H1 (cell line): ENCODE results near the gene DCLK1. TPM values are rescaled to one million over a fixed set of nuclear protein-coding genes. Genes with fewer than 3 reads are reported as not detected.

Source experiments
- EZH2 ChIP-seq: fragments of 200-600 bp; sonication (generic); IDR thresholded peaks from 2 replicates; pipeline ENCODE4 v1.7.1; 2012; ENCODE audit warnings: low read depth, mild to moderate bottlenecking, moderate library complexity, low read length, inconsistent platforms; ENCODE audit not compliant: severe bottlenecking
- polyA plus RNA-seq, 7 experiments: library from polyadenylated mRNA; depleted of rRNA in 3 of 7; stranded (reverse) in 5 of 7; unstranded in 2 of 7; fragments of >200 nt in 5 of 7; fragments of 200-250 nt in 2 of 7; gene quantifications; 1 replicate in 5 of 7; 2 replicates in 1 of 7; 4 replicates in 1 of 7; pipeline versions ENCODE4 v1.2.1 to v1.2.3, GENCODE V29; 2011 to 2013; ENCODE audit warnings: missing spikeins in 2 of 7, mixed read lengths in 2 of 7
- total RNA-seq: library from RNA; stranded (reverse); fragmentation: NEBNext Ultra II Directional; extraction: Animal tissue kit (Norgen Biotek cat#: 25700); gene quantifications from 2 replicates; pipeline ENCODE4 v1.2.1, GENCODE V29; 2021
- TF ChIP-seq, protein P1 (sequence below): fragments of 300-600 bp; sonication (generic); IDR thresholded peaks from 2 replicates; pipeline ENCODE4 v1.7.1; 2012; ENCODE audit warnings: low read length, moderate library complexity, mild to moderate bottlenecking, inconsistent platforms; ENCODE audit not compliant: insufficient replicate concordance

Gene DCLK1
- total and polyA plus RNA-seq, 2 of the 8 experiments (the other 6 are each of a cell fraction or from before 2014, with no cell fraction given) = 22.8 to 41.0 TPM

DNA sequence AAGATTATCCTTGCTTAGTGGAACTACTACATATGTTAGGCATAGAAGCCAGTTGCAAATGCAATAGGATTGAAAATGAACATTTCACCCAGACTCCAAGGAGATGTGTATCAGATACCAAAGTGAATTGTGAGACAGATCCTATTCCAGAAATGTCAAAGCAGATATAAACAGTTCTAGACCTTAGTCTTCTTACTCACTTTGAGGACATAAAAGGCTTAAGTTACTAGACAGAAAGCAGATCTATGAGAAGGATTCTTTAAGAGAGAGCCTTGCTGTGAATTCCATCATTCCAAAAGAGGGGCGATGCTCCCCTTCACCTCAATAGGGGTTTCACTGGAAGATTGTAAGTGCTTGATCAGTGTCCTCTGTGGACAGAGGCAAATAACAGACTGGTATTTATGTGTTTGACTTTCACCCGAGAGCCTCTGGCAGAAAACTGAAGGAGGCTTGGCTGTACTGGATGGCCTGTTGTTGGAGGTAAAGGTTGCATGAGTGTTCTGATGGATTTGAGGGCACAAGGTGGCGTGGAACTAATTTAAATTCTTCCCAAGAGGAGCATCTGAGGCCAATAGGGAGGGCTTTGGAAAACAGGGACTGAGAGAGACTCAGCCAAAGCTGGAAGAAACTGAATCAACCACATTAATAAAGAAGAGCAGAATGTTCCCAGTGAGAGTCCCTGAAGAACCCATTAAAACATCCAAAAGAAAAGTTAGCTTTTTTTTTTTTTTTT lies 194.8 kb downstream of the DCLK1 start (continued):
- TF ChIP-seq, protein P1, sequence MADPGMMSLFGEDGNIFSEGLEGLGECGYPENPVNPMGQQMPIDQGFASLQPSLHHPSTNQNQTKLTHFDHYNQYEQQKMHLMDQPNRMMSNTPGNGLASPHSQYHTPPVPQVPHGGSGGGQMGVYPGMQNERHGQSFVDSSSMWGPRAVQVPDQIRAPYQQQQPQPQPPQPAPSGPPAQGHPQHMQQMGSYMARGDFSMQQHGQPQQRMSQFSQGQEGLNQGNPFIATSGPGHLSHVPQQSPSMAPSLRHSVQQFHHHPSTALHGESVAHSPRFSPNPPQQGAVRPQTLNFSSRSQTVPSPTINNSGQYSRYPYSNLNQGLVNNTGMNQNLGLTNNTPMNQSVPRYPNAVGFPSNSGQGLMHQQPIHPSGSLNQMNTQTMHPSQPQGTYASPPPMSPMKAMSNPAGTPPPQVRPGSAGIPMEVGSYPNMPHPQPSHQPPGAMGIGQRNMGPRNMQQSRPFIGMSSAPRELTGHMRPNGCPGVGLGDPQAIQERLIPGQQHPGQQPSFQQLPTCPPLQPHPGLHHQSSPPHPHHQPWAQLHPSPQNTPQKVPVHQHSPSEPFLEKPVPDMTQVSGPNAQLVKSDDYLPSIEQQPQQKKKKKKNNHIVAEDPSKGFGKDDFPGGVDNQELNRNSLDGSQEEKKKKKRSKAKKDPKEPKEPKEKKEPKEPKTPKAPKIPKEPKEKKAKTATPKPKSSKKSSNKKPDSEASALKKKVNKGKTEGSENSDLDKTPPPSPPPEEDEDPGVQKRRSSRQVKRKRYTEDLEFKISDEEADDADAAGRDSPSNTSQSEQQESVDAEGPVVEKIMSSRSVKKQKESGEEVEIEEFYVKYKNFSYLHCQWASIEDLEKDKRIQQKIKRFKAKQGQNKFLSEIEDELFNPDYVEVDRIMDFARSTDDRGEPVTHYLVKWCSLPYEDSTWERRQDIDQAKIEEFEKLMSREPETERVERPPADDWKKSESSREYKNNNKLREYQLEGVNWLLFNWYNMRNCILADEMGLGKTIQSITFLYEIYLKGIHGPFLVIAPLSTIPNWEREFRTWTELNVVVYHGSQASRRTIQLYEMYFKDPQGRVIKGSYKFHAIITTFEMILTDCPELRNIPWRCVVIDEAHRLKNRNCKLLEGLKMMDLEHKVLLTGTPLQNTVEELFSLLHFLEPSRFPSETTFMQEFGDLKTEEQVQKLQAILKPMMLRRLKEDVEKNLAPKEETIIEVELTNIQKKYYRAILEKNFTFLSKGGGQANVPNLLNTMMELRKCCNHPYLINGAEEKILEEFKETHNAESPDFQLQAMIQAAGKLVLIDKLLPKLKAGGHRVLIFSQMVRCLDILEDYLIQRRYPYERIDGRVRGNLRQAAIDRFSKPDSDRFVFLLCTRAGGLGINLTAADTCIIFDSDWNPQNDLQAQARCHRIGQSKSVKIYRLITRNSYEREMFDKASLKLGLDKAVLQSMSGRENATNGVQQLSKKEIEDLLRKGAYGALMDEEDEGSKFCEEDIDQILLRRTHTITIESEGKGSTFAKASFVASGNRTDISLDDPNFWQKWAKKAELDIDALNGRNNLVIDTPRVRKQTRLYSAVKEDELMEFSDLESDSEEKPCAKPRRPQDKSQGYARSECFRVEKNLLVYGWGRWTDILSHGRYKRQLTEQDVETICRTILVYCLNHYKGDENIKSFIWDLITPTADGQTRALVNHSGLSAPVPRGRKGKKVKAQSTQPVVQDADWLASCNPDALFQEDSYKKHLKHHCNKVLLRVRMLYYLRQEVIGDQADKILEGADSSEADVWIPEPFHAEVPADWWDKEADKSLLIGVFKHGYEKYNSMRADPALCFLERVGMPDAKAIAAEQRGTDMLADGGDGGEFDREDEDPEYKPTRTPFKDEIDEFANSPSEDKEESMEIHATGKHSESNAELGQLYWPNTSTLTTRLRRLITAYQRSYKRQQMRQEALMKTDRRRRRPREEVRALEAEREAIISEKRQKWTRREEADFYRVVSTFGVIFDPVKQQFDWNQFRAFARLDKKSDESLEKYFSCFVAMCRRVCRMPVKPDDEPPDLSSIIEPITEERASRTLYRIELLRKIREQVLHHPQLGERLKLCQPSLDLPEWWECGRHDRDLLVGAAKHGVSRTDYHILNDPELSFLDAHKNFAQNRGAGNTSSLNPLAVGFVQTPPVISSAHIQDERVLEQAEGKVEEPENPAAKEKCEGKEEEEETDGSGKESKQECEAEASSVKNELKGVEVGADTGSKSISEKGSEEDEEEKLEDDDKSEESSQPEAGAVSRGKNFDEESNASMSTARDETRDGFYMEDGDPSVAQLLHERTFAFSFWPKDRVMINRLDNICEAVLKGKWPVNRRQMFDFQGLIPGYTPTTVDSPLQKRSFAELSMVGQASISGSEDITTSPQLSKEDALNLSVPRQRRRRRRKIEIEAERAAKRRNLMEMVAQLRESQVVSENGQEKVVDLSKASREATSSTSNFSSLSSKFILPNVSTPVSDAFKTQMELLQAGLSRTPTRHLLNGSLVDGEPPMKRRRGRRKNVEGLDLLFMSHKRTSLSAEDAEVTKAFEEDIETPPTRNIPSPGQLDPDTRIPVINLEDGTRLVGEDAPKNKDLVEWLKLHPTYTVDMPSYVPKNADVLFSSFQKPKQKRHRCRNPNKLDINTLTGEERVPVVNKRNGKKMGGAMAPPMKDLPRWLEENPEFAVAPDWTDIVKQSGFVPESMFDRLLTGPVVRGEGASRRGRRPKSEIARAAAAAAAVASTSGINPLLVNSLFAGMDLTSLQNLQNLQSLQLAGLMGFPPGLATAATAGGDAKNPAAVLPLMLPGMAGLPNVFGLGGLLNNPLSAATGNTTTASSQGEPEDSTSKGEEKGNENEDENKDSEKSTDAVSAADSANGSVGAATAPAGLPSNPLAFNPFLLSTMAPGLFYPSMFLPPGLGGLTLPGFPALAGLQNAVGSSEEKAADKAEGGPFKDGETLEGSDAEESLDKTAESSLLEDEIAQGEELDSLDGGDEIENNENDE = no peak
- no peak for TF ChIP-seq EZH2
